Stromal cell of bone marrow (primary cell): ENCODE data around the gene AURKB.
"Not testable (repeated sequence)": the region's sequence is repeated elsewhere in the genome, so short reads cannot be mapped to it uniquely, and the experiment has no call there.

Source experiments
- DNase-seq: peaks from one replicate; pipeline ENCODE4 v3.0.0-alpha.2; 2012; ENCODE audit warnings: low read depth

The AURKB gene

GRCh38 chr17:8187517-8188262 is 22.7 kb downstream of the AURKB start:
- DNase-seq = peak; percentile 98

DNA sequence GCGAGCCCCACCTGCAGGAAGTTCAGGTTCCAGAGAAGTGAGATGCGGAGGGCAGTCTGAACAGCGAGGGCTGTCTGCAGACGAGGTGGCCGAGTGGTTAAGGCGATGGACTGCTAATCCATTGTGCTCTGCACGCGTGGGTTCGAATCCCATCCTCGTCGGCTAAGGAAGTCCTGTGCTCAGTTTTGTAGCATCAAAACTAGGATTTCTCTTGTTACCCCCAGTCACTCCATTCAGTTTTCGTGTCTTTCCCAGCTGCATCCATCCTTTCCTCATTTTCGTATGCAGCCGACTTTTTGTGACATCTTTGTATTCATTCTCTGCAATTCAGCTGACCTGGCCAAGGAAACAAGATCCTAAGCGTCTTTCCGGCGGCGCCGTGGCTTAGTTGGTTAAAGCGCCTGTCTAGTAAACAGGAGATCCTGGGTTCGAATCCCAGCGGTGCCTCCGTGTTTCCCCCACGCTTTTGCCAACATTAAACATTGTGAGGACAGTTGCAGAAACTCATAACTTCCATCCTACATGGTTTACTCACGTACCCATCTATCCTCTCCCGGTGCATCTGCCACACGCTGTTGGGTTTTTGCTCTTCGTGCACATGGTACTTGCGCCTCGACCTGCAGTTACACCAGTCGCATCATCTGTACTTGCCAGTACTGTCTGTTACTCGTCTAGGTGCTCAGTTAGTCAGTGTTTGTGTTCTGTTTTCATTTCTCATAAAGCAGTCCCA is 23.4 kb downstream of the AURKB start:
- DNase-seq = peak; percentile 83

DNA sequence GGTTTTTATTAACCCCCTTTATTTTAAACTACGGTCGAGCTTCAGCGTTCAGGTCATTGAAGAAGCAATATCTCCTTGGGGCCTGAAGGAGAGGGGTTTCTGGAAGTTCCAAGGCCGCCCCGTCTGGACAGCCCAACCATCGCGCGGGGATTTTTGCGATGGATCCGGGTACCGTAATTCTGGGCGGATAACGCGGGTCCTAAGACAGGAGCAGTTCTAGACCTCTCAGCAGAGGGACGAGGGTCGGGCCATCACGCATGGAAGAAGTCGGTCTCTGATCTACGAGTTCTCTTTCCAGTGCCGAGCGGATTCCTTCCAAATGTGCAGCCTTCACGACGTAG is 24.0 kb downstream of the AURKB start:
- no peak for DNase-seq

DNA sequence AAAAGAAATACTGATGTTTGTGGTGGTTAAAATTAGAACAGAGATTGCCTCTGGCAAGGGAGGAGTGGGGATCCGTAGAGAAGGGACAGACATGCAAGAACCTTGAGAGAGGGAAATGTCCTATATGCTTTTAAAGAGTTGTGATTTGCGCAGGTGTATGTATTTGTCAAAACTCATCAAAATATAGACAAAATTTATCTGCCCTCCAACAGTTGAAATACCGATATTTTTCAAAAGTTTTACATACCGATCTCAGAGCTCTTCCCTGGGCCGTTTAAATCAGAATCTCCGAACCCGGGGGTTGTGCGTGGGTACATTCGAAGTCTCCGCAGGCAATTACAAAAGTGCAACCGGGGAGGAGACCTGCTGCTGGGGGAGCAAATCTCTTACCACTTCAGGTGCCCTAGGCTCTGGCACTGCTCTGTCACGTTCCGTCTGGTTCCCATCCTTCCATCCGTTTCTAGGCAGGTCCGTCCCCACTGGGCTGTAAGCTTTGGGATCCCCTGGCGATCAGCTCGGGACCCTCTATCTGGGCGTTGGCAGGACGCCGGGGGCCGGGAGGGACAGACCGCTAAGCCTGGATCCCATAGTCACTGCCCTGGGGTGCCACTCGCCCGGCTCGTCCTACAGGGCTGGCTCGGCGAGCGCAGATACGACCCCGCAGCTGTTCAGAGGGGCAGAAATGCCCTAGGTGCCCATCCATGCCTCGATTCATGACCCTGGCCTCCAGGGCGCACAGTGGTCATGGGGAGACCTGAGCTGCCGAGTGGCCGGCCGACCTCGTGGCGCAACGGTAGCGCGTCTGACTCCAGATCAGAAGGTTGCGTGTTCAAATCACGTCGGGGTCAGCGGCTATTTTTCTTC is 24.6 kb downstream of the AURKB start:
- no peak for DNase-seq

GRCh38 chr17:8176998-8177731 is 33.2 kb downstream of the AURKB start:
- no peak for DNase-seq

DNA sequence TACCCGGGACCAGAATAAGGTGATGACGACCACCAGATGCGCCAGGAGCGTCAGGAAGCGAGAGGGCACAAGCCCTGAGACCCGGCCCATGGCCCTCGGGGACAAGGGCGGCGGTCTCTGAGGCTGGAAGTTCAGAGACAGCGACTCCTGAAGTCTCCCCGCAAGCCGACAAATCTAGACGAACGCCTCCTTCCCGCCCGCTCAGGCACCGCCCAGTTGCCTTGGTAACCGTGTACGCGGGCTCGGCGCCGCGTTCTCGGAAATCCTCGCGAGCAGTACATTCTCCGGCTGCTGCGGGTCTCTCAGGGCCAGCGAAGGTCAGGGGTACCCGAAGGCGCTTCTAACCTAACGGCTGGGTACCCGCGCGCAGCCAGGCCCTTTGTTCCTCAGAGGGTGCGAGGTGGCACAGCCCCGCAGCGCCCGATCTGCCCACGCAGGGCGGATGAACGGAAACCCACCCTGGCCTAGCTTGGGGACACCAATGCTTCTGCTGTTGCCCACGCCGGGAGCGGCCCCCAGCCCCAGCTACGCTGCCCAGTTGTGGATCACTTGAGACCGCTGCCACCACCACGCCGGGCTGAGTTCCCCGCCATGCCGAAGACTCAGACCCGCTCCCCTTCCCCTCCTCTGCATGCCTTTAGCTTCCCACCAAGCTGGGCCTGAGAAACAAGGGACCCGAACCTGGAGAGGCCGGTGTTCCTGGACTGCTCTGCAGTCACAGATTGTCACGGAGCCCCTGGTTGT is 34.0 kb downstream of the AURKB start, which contains the start of gene TMEM107:
TMEM107 (minus strand) TSS at position 184 of the 744 bp plus-strand sequence; CDS start at position 90, 94 bp downstream.
- peak; percentile 73 for DNase-seq

GRCh38 chr17:8175795-8176196 is 34.6 kb downstream of the AURKB start:
- DNase-seq = no peak

- no peak for DNase-seq
These were observed 36.5 kb downstream of the AURKB start for GRCh38 chr17:8173871-8174322.

DNA sequence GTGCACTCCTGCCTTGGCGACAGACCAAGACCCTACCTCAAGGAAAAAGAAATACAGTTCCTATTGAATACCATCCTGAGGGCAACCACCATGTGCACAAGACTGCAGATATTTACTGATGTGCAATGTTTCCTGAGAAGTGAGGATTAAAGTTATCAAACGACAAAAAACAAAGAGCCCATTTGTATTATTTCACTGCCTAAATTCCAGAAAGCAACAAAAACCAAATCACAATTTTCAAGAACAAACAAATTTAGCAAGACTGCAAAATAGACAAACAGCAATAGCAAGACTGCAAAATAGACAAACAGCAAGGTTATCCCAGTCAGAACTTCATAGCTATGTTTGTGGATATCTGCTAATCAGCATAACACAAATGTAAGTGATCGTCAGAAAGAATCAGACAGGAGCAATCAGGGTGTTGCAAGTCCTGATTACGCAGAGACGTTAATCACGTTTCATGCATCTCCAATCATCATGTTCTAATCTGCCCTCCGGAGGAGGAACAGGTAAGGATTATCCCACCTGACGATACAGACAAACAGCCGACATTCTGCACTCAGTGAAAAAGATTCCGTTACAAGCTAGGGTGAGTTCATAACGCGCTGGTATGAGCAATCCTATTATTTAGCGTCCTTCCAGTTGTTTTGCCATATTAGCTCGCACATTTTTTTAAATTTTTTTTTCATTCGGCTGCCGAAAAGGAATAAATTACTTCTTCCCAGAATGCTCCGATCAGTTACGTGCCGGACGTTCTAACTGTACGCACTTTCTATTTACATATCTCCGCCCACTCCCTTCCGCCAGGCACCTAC is 37.1 kb downstream of the AURKB start:
- DNase-seq = peak; percentile 87

- DNase-seq = not testable (repeated sequence)
These were observed 40.2 kb downstream of the AURKB start for GRCh38 chr17:8170186-8170585.

GRCh38 chr17:8167526-8167925 is 42.8 kb downstream of the AURKB start:
- no peak for DNase-seq

GRCh38 chr17:8166731-8167130 is 43.6 kb downstream of the AURKB start:
- no peak for DNase-seq

DNA sequence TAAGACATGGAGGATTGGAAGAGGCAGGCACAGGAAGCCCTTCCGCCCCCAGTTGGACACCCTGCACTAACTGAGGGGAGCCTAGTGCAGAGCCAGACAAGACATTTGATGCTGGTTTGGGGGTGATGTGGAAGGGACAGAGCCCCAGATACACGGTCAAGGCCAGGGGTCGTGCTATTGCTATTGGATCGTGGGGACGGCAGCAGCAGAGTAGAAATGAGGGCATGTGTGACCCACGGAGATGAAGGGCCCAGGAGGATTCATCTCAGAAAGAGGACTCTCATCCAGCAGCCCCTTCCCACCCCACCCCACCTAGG is 45.6 kb downstream of the AURKB start:
- DNase-seq = no peak

DNA sequence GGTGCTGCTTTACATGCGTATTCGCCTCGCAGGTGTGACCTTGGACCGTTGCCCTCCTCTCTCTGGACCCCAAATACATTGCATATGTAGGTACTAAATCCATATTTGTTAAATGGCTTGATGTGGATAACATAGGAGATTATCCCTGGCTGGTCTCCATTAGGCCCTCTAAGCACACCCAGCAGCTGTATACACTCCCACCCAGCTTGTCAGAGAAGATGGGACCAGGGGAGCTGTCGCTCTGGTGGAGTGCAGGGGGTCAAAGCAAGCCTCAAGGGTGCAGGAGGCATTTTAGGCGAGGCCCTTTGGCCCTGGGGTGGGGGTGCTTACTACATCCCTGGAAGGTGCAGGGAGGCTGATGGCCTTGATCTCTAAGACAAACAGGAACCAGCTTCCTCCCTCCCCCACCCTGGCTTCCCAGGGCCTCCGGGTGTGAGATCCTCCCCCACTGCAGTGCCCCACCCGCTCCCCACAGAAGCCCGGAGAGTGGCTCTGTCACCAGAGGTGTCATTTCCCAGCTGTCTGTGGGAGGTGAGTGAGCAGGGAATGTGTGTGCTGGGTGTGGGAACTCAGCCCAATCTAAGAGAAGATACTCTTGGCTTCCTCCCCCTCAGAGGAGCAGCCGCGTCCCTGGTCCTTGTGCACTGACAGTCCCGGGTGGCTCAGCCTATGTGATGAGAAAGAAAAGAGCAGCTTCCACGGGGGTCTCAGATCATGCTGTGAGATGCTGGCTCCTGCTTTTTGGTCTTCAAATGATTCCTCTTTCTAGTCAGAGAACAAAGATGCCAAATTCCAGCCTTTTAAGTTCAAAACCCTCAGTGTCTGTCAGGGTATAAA is 46.2 kb downstream of the AURKB start:
- no peak for DNase-seq

DNA sequence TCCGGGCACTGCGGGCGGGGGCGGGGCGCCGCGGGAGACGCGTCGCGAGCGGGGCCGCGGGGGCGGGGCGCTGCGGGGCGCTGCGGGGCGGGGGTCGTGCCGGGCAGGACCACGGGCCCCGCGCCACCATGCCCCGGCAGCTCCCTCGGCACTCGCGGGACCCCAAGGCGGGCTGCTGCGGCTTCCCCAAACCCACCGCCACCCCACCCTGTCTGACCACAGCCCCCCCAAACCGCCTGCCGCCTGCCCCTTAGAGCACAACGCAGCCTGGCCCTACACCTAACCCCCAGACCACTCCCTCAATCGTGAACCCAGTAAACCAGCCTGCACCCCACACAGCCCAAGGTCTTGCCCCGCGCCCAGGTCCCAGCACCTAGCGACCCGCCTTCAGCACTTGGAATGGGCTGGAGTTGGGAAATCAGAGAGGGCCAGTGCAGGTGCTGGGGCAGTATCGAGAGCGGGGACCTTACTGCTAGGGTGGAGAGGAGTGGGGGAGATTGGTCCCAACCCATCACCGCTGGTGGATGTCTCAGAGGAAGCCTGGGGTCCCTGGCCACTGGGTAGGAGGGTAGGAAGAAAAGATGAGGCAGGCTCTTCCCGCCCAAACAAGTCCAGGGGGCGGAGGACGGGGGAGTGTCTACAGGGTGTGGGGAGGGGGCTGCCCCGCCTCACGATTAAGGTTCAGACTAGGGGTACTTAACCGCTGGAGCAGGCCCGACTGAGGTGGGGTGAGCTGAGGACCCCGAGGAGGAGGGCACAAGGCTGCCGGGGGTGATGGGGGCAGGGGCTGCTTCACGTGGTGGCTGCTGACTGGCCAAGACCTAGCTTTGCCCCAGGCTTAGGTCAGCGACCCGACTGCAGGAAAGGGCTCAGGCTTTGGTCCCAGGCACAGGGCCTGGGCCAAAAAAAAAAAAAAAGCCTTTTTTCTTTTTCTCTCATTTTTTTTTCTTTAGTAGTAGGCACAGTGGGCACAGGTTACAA is 47.1 kb downstream of the AURKB start:
- DNase-seq = no peak

GRCh38 chr17:8162233-8162996 is 48.0 kb downstream of the AURKB start, which contains the start of gene VAMP2:
Gene VAMP2 (minus strand): TSS chr17:8162948. CDS start chr17:8162879, 69 bp downstream.
- no peak for DNase-seq
